Astrocyte of the cerebellum (primary cell): ENCODE measurements around the gene ACO1.

Experiments
- DNase-seq: peaks from one replicate; pipeline ENCODE4 v3.0.0-alpha.2; 2011; ENCODE audit warnings: low read depth
- H3K4me3 ChIP-seq: 2 replicates; pipeline ENCODE4 v1.5.1; 2011; ENCODE audit warnings: mild to moderate bottlenecking, low read depth, low read length, moderate library complexity
- in situ Hi-C: cut with HindIII; loops from 2 replicates; pipeline ENCODE4 v1.10.0; 2017; ENCODE audit warnings: low sequenced_read_pairs
- TF ChIP-seq, protein P1 (sequence below): IDR thresholded peaks from 2 replicates; pipeline ENCODE4 v1.5.1; 2012; ENCODE audit warnings: low read length, low read depth, moderate library complexity, mild to moderate bottlenecking; ENCODE audit errors: missing control alignments

The ACO1 gene

DNA sequence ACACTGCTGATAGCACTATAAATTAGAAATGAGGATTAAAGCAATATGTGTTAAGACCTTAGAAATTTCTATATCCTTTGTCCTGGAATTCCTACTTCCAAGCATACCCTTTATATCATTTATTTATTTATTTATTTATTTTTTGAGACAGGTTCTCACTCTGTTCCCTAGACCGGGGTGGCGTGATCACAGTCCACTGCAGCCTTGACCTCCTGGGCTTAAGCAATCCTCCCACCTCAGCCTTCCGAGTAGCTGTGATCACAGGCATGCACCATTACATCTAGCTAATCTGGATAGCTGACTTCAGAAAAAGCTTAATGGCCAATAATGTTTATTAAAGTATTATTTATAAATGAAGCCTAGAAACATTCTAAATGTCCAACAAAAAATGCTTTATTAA, 27.3 kb downstream of the ACO1 start:
- in situ Hi-C loops = no loop called here
- DNase-seq = no peak
- TF ChIP-seq, protein P1, sequence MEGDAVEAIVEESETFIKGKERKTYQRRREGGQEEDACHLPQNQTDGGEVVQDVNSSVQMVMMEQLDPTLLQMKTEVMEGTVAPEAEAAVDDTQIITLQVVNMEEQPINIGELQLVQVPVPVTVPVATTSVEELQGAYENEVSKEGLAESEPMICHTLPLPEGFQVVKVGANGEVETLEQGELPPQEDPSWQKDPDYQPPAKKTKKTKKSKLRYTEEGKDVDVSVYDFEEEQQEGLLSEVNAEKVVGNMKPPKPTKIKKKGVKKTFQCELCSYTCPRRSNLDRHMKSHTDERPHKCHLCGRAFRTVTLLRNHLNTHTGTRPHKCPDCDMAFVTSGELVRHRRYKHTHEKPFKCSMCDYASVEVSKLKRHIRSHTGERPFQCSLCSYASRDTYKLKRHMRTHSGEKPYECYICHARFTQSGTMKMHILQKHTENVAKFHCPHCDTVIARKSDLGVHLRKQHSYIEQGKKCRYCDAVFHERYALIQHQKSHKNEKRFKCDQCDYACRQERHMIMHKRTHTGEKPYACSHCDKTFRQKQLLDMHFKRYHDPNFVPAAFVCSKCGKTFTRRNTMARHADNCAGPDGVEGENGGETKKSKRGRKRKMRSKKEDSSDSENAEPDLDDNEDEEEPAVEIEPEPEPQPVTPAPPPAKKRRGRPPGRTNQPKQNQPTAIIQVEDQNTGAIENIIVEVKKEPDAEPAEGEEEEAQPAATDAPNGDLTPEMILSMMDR = no peak
- no peak overlapping the region for H3K4me3 ChIP-seq

GRCh38 chr9:32412440-32412839, 28.0 kb downstream of the ACO1 start:
- TF ChIP-seq, protein P1 = no peak
- no peak overlapping the region for H3K4me3 ChIP-seq
- in situ Hi-C loops = no loop called here
- DNase-seq = no peak

- peak; percentile 23 for DNase-seq
- in situ Hi-C loops = no loop called here
- TF ChIP-seq, protein P1 = no peak
- H3K4me3 ChIP-seq = no peak overlapping the region
Measured at GRCh38 chr9:32413424-32413823, 29.0 kb downstream of the ACO1 start.

- TF ChIP-seq, protein P1 = no peak
- in situ Hi-C loops = no loop called here
- no peak for DNase-seq
- no peak overlapping the region for H3K4me3 ChIP-seq
Measured at GRCh38 chr9:32414856-32415255, 30.4 kb downstream of the ACO1 start.

DNA sequence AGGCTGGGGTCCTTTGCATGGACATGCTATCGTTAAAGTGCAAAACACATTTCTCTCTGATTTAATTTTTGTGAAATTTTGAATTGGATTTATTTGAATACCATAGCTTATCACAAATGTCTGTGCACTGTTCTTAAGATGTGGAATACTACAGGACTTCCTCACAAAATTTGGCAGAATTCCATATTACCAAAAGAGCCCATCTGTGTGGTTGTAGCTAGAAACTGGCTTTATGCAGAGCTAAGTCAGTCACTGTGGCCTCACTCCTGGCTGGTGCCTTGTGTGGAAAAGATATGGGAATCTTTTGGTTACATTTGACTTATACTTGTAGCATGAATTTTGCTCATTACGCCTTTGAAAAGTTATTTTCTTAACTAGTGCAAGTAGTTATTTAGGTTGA, 35.5 kb downstream of the ACO1 start:
- TF ChIP-seq, protein P1 = no peak
- DNase-seq = no peak
- in situ Hi-C loops = no loop called here
- H3K4me3 ChIP-seq = no peak overlapping the region

- no peak for DNase-seq
- TF ChIP-seq, protein P1 = no peak
- in situ Hi-C loops = no loop called here
- H3K4me3 ChIP-seq = no peak overlapping the region
Measured at GRCh38 chr9:32422237-32422806, 37.9 kb downstream of the ACO1 start.

DNA sequence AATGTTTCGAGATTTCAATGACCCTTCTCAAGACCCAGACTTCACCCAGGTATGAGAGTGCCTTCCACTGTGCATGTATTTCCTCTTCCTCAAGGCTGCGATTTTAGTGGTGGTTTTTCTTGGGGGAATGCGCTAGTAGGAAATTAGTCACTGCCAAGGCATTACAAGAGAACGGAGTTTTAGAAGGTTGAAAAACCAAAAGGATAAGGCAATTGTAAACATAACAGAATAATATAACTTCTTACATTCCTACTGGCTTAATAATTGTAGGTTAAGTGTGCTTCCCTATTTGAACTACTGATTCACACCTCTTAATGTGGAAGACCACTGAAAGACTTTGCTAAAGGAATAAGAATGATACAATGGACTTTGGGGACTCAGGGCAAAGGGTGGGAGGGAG, 38.9 kb downstream of the ACO1 start:
- no peak overlapping the region for H3K4me3 ChIP-seq
- peak; percentile 33 for DNase-seq
- in situ Hi-C loops = no loop called here
- TF ChIP-seq, protein P1 = no peak
